Cardiac muscle cell (in vitro differentiated cells and primary cell): ENCODE results near the gene VPS36. TPM values are rescaled to one million over a fixed set of nuclear protein-coding genes. Genes with fewer than 3 reads are reported as not detected.
A peak's percentile ranks its signal among the peaks of the same experiment; 100 is the strongest.

ENCODE experiments used
- DNase-seq, 2 donors: peaks; one replicate each; pipeline versions ENCODE4 v3.0.0 to v3.0.0-alpha.2; 2010 to 2017; ENCODE audit warnings: low read depth in 1 of 2, low spot score in 1 of 2
- H3K27ac ChIP-seq: fragments of 200-600 bp; sonication (generic); 2 replicates; pipeline ENCODE4 v1.5.1; 2016
- H3K27me3 ChIP-seq: fragments of 200-600 bp; sonication (generic); 2 replicates; pipeline ENCODE4 v1.6.0; 2016; ENCODE audit warnings: control low read depth
- H3K36me3 ChIP-seq: fragments of 200-600 bp; sonication (generic); 2 replicates; pipeline ENCODE4 v1.5.1; 2016; ENCODE audit warnings: control low read depth
- H3K4me1 ChIP-seq: fragments of 200-600 bp; sonication (generic); 2 replicates; pipeline ENCODE4 v1.8.1; 2017; ENCODE audit warnings: low read depth, mild to moderate bottlenecking, mixed run types
- H3K4me3 ChIP-seq: fragments of 200-600 bp; sonication (generic); 2 replicates; pipeline ENCODE4 v1.5.1; 2016; ENCODE audit warnings: mild to moderate bottlenecking
- H3K9me3 ChIP-seq: fragments of 200-600 bp; sonication (generic); 2 replicates; pipeline ENCODE4 v1.5.1; 2017; ENCODE audit warnings: low read depth, mild to moderate bottlenecking, control low read depth
- polyA plus RNA-seq: library from polyadenylated mRNA; unstranded; fragments of >200 nt; fragmentation: Nextera tagmentation; extraction: Ambion mirVana; gene quantifications from 2 replicates; pipeline ENCODE4 v1.2.1, GENCODE V29; 2016
- total RNA-seq: library from RNA; depleted of rRNA; stranded (reverse); fragments of >200 nt; gene quantifications from 2 replicates; pipeline ENCODE4 v1.2.3, GENCODE V29; 2016
- TF ChIP-seq, protein P1 (sequence below): IDR thresholded peaks from 2 replicates; pipeline ENCODE4 v1.5.1; 2012; ENCODE audit warnings: low read depth, mild to moderate bottlenecking, low read length

The VPS36 gene
- total and polyA plus RNA-seq, 2 experiments from 2014 or later, result 24.6 to 31.7 TPM

DNA sequence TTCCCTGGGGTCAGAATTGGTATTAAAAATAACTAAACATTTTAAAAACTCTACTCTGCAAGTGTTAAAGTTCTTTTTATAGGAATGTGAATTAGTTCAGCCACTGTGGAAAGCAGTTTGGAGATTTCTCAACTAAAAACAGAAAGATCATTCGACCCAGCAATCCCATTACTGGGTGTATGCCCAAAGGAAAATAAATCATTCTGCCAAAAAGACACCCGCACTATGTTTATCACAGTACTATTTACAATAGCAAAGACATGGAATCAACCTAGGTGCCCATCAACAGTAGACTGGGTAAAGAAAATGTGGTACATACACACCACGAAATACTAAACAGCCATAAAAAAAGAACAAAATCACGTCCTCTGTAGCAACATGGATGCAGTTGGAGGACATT lies 43.8 kb downstream of the VPS36 start:
- H3K4me3 ChIP-seq, result no peak overlapping the region
- no peak for DNase-seq
- peaks cover 39% of the 10 kb centered on the region for H3K27me3 ChIP-seq
- no peaks in the 10 kb centered on the region for H3K9me3 ChIP-seq
- no peaks in the 10 kb centered on the region for H3K4me1 ChIP-seq
- no peaks in the 10 kb centered on the region for H3K36me3 ChIP-seq
- no peak overlapping the region for H3K27ac ChIP-seq
- TF ChIP-seq, protein P1, sequence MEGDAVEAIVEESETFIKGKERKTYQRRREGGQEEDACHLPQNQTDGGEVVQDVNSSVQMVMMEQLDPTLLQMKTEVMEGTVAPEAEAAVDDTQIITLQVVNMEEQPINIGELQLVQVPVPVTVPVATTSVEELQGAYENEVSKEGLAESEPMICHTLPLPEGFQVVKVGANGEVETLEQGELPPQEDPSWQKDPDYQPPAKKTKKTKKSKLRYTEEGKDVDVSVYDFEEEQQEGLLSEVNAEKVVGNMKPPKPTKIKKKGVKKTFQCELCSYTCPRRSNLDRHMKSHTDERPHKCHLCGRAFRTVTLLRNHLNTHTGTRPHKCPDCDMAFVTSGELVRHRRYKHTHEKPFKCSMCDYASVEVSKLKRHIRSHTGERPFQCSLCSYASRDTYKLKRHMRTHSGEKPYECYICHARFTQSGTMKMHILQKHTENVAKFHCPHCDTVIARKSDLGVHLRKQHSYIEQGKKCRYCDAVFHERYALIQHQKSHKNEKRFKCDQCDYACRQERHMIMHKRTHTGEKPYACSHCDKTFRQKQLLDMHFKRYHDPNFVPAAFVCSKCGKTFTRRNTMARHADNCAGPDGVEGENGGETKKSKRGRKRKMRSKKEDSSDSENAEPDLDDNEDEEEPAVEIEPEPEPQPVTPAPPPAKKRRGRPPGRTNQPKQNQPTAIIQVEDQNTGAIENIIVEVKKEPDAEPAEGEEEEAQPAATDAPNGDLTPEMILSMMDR, result no peak

DNA sequence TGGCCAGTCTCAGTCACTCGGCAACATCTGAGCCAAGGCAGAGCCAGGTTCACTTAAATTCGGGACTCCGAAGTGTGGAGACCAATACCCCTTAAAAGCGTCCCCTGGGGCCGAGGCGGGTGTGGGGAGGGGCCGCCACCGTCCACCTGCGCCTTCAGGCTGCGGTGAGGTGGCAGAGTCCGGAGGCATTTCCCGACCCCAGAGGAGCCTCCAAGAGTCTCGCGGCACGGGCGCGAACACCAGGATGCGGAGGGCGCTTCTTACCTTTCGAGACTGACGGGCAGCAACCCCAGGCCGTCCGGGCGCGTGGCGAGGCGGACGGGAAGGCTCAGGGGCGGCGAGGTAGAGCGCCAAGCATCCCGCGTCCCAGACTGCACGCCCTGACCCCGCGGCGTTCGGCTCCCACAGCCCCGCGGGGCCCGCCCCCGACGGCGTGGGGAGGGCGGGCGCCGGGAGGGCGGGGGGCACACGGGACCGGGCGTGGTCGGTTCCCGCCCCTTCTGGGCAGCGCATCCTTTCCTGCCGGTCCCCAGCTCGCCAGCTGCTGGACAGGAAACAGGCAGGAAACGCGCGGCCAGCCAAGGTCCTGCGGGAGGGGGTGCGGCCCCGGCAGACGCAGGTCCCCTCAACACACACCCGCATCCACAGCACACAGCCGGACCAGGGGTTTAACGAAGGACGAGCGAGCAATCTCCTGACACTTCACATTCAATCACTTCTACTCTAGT lies 44.5 kb downstream of the VPS36 start, which contains the start of gene THSD1:
Gene THSD1 (minus strand): TSS at position 406 of the 728 bp plus-strand sequence. CDS start 3,572 bp downstream, outside the sequence.
- no peak within 1 kb of the TSS for H3K27ac ChIP-seq
- H3K4me3 ChIP-seq, result peak within 1 kb of the TSS; percentile 27
- DNase-seq, result peak in 1 of 2 donors; percentile 52
- peaks cover 39% of the 10 kb centered on the region for H3K27me3 ChIP-seq
- no peaks in the 10 kb centered on the region for H3K9me3 ChIP-seq
- H3K4me1 ChIP-seq, result no peaks in the 10 kb centered on the region
- no peaks in the 10 kb centered on the region for H3K36me3 ChIP-seq
- TF ChIP-seq, protein P1, result no peak

DNA sequence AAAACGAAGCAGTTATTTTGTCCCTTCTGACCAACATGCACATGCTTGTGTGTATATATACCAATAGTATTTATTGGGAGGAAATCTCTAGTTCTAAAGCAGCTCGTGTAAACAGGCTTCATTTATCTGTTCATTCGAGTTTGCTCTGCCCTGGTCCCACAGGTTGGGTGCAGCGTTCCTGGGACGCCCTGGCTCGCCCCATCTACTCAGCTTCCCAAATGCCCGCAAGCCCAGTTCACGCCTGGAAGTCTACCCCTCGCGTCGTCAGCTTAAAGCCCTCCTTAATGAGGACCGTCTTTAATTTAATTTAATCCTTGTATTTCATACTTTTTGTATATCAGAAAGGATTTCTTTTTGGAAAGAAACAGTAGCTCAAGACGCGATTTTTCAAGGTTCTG lies 45.1 kb downstream of the VPS36 start:
- Histone ChIP-seq H3K36me3 (no peaks in the 10 kb centered on the region), H3K27me3 (peaks cover 39% of the 10 kb centered on the region), H3K27ac (no peak overlapping the region), H3K4me3 (peak overlapping the region; percentile 27), H3K9me3 (no peaks in the 10 kb centered on the region), H3K4me1 (no peaks in the 10 kb centered on the region)
- TF ChIP-seq, protein P1, result no peak
- no peak for DNase-seq

DNA sequence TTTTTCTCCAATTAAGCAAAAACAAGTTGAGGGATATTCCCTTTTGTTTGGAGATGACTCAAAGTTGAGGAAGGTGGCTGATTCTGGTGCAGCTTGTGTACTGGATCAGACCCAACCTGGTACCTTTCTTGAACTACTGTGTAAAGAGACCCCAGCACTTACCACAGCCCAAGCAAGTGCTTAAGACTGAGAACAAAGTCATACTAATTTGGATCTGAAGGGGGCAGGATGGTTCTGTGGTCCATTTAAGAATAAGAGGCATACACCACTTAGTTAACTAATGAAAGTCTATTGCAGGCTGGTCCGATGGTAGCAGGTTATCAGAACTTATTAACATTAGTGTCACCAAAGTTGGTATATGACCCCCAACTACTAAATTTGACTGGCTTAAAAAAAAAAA lies 50.7 kb downstream of the VPS36 start:
- H3K4me1 ChIP-seq, result no peaks in the 10 kb centered on the region
- no peaks in the 10 kb centered on the region for H3K9me3 ChIP-seq
- no peak overlapping the region for H3K27ac ChIP-seq
- H3K4me3 ChIP-seq, result no peak overlapping the region
- DNase-seq, result peak in 1 of 2 donors; percentile 45
- H3K36me3 ChIP-seq, result no peaks in the 10 kb centered on the region
- peaks cover 17% of the 10 kb centered on the region for H3K27me3 ChIP-seq
- TF ChIP-seq, protein P1, result peak; percentile 28

DNA sequence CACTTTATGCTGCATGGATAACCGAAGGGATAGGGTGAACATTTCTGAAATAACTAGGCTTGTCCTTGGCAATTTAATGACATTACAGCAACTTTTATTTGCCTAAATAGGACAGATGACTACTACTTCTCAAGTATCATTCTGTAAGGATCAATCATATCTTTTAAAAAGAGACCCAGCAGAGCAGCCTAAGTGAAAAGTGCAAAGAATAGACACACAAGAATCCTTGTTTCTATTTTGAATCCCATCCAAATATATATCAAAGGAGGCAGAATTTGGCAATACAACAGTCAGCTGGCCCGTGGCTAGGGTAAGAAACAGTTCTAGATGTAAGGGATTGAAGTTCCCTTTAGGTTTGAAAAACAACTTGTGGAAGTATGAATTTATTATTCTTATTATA lies 51.4 kb downstream of the VPS36 start:
- Histone ChIP-seq H3K9me3 (no peaks in the 10 kb centered on the region), H3K36me3 (no peaks in the 10 kb centered on the region), H3K4me1 (no peaks in the 10 kb centered on the region), H3K27ac (no peak overlapping the region), H3K4me3 (no peak overlapping the region), H3K27me3 (peaks cover 10% of the 10 kb centered on the region)
- TF ChIP-seq, protein P1, result no peak
- DNase-seq, result peak in 1 of 2 donors; percentile 30
